GM12891 (cell line): ENCODE data around the gene REXO4.

Experiments used
- DNase-seq: peaks from one replicate; pipeline ENCODE4 v3.0.0; 2011; ENCODE audit warnings: low spot score; ENCODE audit not compliant: insufficient read length
- FAIRE-seq: peaks from 2 replicates; lab custom pipeline; 2011; peaks lifted over from hg19 to GRCh38; lab: Jason Lieb, UNC
- PAX5 ChIP-seq: IDR thresholded peaks from 2 replicates; pipeline ENCODE4 v1.6.1; 2011; ENCODE audit warnings: low read length, moderate library complexity, mild to moderate bottlenecking; ENCODE audit not compliant: insufficient read depth, severe bottlenecking
- POLR2A ChIP-seq: IDR thresholded peaks from 2 replicates; pipeline ENCODE4 v1.6.1; 2011; ENCODE audit warnings: low read depth, low read length, control low read depth
- POLR2AphosphoS5 ChIP-seq: IDR thresholded peaks from 2 replicates; pipeline ENCODE4 v1.6.1; 2011; ENCODE audit warnings: low read depth, low read length, control low read depth
- POU2F2 ChIP-seq: IDR thresholded peaks from 2 replicates; pipeline ENCODE4 v1.6.1; 2011; ENCODE audit warnings: low read depth, mild to moderate bottlenecking, control low read depth, low read length, moderate library complexity
- SPI1 ChIP-seq: IDR thresholded peaks from 2 replicates; pipeline ENCODE4 v1.6.1; 2011; ENCODE audit warnings: low read depth, low read length, control low read depth
- TAF1 ChIP-seq: IDR thresholded peaks from 2 replicates; pipeline ENCODE4 v1.6.1; 2011; ENCODE audit warnings: low read depth, low read length, control low read depth

REXO4 gene

GRCh38 chr9:133459476-133460404 lies 41.9 kb upstream of the REXO4 start, which contains the start of gene CACFD1:
TSS of gene CACFD1 (plus strand) at chr9:133459978. CDS start at chr9:133460067, 89 bp downstream.
- TF ChIP-seq PAX5 (no peak), POLR2AphosphoS5 (no peak; the same call in 1 of the 2 replicates), POU2F2 (peak; percentile 97)
- FAIRE-seq: peak; percentile 97

GRCh38 chr9:133458643-133459312 lies 41.0 kb upstream of the REXO4 start:
- TF ChIP-seq SPI1 (no peak), PAX5 (no peak), POLR2AphosphoS5 (no peak), TAF1 (no peak), POU2F2 (no peak), POLR2A (no peak)
- DNase-seq (no peak), FAIRE-seq (no peak)

More at GRCh38 chr9:133459476-133460404, 41.9 kb upstream of the REXO4 start, which contains the start of gene CACFD1:
- DNase-seq: peak; percentile 98

GRCh38 chr9:133457748-133458147 lies 39.9 kb upstream of the REXO4 start:
- DNase-seq (no peak), FAIRE-seq (no peak)
- no peak for TF ChIP-seq POLR2AphosphoS5
- TF ChIP-seq POU2F2: no peak
- TF ChIP-seq PAX5: no peak
- TF ChIP-seq POLR2A: no peak
- TF ChIP-seq TAF1: no peak
- no peak for TF ChIP-seq SPI1

- FAIRE-seq (no peak), DNase-seq (no peak)
- TF ChIP-seq SPI1 (no peak), TAF1 (no peak), POLR2AphosphoS5 (no peak), POLR2A (no peak), POU2F2 (no peak), PAX5 (no peak)
Measured at GRCh38 chr9:133457233-133457632, 39.4 kb upstream of the REXO4 start.

DNA sequence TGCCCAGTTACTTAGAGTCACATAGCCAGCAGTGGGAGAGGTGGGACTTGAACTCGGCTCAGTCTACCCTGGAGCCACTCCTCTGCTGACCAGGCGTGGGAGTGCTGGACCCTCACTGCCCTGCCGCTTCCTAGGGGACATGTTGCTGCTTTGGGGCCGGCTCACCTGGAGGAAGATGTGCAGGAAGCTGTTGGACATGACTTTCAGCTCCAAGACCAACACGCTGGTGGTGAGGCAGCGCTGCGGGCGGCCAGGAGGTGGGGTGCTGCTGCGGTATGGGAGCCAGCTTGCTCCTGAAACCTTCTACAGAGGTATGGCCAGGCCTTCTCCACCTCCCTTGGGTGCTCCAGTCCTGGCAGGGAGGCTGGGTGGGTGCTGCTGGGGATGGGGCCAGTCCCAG lies 38.6 kb upstream of the REXO4 start:
- TF ChIP-seq SPI1 (no peak), POLR2AphosphoS5 (no peak), PAX5 (no peak), POLR2A (no peak), TAF1 (no peak), POU2F2 (no peak)
- FAIRE-seq (no peak), DNase-seq (no peak)

DNA sequence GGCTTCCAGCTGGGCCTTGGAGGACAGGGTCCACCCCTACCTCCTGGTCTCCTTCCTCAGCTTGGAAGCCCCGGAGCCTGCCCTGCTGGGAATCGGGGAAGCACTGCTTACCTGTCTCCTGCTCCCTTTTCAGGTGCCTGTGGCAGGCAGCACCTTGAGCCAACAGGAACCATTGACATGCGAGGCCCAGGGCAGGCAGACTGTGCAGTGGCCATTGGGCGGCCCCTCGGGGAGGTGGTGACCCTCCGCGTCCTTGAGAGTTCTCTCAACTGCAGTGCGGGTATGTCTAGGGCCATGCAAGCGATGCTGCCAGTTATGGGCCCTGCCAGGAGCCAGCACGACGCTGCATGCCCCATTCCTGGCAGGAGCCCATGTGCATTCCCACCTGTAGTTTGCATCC lies 38.1 kb upstream of the REXO4 start:
- no peak for FAIRE-seq
- no peak for TF ChIP-seq POLR2A
- no peak for DNase-seq

GRCh38 chr9:133454943-133455673 lies 37.3 kb upstream of the REXO4 start:
- no peak for FAIRE-seq

DNA sequence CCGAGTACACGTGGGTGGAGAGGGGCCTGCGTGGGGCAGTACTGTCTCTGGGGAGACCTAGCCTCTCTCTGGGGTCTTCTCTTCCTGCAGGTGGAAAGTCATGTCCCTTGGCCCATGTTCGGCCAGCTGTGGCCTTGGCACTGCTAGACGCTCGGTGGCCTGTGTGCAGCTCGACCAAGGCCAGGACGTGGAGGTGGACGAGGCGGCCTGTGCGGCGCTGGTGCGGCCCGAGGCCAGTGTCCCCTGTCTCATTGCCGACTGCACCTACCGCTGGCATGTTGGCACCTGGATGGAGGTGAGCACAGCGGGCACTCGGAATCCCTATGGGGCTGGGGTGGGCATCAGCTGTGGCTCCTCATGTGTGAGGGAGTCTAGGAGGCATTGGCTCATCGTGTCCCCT lies 36.5 kb upstream of the REXO4 start:
- TF ChIP-seq SPI1: no peak
- FAIRE-seq: no peak
- no peak for DNase-seq

More at GRCh38 chr9:133454943-133455673, 37.3 kb upstream of the REXO4 start:
- no peak for DNase-seq
- TF ChIP-seq TAF1 (no peak), PAX5 (no peak), POU2F2 (no peak), POLR2A (no peak), SPI1 (no peak), POLR2AphosphoS5 (no peak)

GRCh38 chr9:133453651-133454050 lies 35.8 kb upstream of the REXO4 start:
- FAIRE-seq (no peak), DNase-seq (no peak)
- no peak for TF ChIP-seq POLR2A
- TF ChIP-seq POU2F2: no peak
- TF ChIP-seq PAX5: no peak
- no peak for TF ChIP-seq POLR2AphosphoS5
- no peak for TF ChIP-seq SPI1
- TF ChIP-seq TAF1: no peak
